Activated CD8-positive, alpha-beta memory T cell treated with anti-CD3 and anti-CD28 coated beads, Interleukin-2, amount 50 U/mL, for 1 hour (primary cell): ENCODE data around the gene TNS1.

Source experiments
- DNase-seq: peaks from one replicate; pipeline ENCODE4 v3.0.0-alpha.2; 2020; ENCODE audit errors: extremely low read depth

The TNS1 gene

GRCh38 chr2:217930761-217931563 lies 71.8 kb downstream of the TNS1 start:
- DNase-seq: no peak

GRCh38 chr2:217929757-217930707 lies 72.8 kb downstream of the TNS1 start:
- DNase-seq: no peak

GRCh38 chr2:217929272-217929671 lies 73.5 kb downstream of the TNS1 start:
- DNase-seq: no peak

GRCh38 chr2:217928324-217929181 lies 74.2 kb downstream of the TNS1 start:
- DNase-seq: no peak

DNA sequence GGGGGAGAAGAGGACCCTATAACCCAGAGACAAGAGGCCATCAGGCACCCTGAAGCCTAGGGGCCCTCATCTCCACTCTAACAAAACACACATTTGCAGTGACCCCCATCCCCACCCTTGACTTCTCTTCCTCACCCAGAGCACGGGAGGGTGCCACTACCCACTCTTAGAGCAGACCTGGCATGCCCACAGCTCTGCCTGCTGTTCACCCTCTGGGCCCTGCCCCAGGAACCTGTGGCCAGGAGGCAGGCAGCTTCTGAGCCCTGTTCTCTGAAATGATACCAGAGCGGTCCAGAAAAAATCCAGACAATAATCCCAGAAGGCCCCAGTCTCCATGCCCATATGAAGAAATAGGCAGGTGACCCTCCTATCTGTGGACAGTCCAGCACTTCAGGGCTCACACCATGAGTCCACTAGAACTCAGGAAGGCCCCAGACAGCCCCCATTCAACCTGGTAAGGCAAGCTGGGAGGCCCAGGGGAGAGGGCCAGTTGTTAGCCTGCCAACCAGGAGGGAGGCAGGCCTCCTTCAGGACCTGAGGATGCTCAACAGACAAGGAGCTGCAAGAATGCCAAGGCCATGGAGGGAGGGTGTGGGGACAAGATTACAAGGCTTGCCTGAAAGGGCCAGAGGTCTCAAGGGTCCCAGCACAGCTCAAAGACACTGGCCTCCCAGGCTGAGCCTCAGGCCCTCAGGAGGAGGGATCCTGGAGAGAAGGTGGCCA lies 75.0 kb downstream of the TNS1 start:
- no peak for DNase-seq

GRCh38 chr2:217926801-217927200 lies 76.0 kb downstream of the TNS1 start:
- DNase-seq: no peak

GRCh38 chr2:217924346-217924901 lies 78.4 kb downstream of the TNS1 start:
- no peak for DNase-seq

DNA sequence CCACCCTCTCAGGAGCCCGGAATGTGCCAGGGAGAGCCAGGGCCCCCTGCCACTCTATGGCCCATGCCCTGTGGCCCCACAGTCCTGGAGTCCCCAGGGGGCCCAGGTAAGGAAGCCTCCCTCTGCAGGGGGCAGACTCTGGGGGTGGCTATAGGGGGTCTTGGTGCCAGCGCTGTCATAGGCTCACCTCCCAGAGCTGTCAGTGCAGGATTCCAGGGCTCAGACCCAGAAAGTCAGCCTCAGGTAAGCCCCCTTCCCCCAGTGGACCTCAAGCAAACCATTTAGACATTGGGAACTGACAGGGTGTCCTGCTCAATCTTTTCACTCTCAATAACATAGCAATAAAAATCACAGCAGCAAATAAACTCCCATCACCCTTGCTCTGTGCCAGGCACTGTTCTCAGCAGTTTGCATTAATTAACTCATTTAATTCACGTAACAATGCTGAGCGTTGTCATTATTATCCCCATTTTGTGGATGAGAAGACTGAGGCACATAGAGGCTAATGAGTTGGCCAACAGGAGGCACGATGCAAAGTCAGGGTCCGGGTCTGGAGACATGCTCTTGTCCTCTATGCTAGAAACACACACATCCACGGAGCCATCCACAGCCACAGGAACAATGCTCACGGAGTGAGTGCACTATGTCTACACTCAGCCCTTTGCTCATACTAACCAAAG lies 79.6 kb downstream of the TNS1 start:
- no peak for DNase-seq

DNA sequence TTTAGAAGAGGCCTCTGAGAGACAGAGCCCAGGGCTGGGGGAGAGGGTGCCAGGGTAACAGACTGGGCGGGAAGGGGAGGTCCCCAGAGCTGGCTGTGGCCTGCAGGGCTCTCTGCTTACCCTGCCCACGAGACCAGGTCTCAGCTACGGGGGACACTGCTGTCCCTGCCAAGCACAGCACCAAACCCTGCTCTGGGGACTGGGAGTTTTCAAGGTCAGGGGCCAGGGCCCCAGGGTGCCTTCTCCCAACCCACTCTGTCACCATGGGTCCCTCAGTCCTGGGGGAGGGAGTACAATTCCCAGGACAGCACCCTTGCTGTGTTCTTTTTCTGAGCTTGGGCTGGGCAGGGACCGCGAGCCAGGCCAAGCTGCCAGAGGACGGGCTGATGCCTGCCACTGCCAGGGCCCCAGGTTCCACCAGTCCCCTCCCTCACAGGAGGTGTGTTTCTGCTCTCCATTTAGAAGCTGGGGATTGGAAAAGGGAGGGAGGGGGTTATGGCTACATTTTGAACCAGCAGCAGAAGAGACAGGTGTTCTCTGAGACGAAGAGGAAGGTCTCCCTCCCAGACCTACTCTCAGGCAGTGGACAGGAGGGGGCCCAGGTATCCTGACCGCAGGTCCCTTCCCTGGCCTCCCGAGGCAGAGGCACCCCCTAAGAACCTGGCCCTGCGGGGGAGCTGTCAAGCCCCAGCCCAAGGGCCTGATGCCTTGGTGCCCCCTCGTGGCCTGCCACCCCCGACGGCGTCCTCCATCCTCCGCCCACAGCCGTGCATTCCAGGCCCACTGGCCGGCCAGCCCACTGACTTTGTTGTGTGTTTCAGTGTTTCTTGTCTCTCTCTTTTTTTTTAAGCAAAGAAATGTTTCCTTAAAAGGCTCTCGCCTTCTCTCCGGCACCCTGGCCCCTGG lies 80.4 kb downstream of the TNS1 start:
- no peak for DNase-seq

DNA sequence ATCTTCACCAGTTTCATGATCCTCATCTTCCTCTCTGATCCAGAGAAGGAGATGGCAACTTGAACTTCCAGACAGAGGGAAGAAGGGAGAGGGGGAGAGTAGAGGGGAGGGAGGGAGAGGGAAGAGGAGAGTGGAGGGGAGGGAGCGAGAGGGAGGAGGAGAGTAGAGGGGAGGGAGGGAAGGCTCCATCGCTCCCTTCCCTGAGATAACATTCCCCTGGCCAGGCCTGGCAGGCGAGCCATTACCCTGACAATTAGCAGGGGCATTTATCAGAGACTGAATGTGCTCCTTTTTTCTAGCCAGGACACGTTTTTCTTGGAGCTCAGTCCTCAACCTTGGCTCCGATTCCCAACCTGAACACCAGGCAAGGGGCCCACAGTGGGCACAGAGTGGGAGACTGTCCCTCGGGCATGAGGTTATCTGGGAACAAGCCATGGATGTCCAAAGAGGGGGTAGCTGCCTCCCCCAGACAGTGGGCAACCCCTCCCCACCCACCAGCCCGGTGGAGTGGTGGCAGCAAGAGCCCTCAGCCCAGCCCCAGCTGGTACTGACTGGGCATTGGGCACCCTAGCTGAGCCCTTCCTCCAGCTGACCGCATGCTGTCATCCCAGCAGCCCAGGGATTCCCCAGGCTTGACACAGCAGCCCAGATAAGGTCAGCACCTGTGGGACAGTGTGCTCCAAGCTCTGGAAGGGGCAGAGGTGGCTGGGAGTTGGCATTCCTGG lies 81.8 kb downstream of the TNS1 start:
- DNase-seq: no peak

DNA sequence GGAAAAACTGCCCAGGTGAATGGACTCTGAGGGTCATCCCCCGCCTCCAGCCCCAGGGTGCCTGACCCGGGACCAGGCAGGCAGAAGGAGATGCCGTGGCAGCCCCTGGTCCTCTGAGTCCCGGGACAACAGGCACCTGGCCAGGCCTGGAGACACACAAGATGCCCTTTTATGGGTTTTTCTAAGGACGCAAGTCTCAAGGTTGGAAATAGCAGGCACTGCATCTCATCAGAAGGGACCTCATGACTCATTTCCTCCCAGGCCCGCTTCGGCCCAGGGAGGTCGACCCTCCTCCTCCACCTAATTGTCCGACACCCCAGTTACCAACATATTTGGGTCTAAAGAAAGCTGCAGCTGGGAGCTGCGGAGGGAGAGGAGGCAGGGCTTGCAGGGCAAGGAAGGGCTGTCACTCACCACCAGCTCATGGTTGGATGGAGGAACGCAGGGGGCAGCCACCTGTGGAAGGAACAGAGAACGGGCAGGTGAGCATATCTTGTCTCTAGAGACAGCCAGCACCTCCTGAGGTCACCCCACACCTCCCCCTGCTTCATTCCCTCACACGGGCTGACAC lies 82.9 kb downstream of the TNS1 start:
- no peak for DNase-seq

DNA sequence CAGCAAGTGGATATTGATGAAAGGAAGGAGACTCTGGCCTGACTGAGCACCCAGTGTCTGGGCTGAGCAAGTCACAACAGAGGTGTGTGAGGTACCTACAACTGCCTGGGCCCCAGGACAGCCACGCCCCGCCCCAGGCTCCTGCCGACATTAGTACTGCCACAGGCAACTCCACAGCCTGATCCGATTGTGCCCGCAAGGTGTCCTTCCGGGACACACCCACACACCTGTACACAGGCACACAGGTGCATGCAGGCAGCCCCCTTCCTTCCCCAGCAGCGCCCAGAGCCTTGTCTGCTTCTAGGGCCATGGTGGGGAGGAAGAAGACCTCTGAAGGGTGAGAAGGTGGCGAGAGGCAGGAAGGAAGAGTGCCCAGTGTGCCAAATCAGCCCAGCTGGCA lies 83.6 kb downstream of the TNS1 start:
- no peak for DNase-seq

- no peak for DNase-seq
These were observed 84.3 kb downstream of the TNS1 start for GRCh38 chr2:217918308-217919024.

DNA sequence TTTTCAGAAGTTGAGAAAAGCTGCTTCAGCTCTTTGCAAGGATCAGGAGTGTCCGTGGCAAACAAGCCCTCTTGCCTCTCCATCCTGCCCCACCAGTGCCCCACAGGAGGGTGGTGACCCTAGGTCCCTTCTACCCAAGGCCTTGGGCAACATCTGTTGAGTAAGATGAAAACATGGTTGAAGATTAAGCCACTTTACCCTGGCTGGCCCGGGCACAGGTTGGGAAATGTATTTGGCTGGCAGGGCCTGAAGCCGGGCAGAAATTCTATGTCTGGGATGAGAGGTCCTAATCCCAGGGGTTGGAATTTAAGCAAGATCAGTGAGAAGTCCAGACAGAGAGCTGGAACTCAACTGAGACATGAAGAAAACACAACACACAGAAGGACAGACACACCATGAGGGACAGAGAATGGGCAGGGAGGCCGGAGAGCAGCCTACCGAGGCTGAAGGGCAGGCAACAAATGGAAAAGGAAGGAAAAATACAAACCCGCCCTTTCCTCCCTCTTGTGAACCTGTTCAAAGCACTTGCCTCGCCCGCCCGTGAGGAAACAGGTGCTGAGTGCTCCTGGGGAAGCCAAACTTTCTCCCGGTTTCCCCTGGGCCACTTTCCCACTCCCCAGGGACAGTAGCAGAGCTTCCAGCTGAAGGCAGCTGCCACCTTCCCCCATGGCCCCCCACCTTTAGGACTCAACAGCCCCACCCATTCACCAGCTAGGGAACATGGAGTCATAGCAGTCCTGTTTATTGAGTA lies 86.1 kb downstream of the TNS1 start:
- no peak for DNase-seq

GRCh38 chr2:217915706-217916105 lies 87.1 kb downstream of the TNS1 start:
- DNase-seq: no peak

DNA sequence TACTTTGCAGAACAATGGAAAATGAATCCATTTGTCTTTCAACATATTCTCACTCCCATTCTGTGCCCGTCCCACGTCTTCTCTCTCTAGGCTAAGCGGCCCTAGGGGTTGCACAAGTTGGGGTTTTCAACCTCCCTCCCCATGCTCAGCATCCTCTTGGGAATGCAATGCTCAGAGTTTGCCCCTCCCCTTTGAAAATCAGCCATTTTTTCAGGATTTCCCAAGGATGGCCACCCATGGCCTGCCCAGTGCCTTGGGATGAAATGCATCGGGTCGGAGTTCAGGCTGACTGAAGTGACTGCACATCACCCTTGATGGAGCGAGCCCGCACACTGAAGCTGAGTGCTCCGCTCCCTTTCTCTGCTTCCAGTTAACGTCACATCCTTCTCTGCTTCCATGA lies 87.9 kb downstream of the TNS1 start:
- DNase-seq: no peak

DNA sequence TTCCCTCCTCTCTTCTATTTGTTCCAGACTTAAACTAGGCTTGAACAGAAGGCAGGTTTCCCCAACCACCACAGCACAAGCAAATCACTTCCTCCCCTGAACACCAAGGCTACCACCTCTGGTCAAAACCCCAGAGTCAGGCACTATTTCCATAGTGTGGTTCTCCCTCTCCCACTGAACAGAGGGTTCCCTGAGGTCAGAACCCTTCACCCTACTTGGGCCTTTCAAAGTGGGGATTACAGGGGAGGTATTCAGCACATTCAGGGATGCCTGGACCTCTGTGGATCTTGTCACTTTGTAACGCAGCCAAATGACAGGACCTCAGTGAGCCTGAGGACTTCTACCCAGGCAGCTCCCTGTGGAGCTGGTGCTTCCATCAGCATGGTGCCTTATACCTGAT lies 88.7 kb downstream of the TNS1 start:
- no peak for DNase-seq
